Motor neuron (in vitro differentiated cells): Measurements from ENCODE around the gene TSPAN18. TPM values are rescaled to one million over a fixed set of nuclear protein-coding genes. Genes with fewer than 3 reads are reported as not detected.

Source experiments
- ATAC-seq, 8 experiments: fragments of 200-7000 bp; cut with Tn5 transposase; replicated peaks in 6 of 8; 2 replicates each; pipeline ENCODE4 v1.8.0; 2021; ENCODE audit warnings: mild to moderate bottlenecking in 8 of 8, moderate library complexity in 8 of 8
- H3K27ac ChIP-seq, 2 donors: fragments of 250-450 bp; sonication (Bioruptor Pico); 2 replicates each; pipeline ENCODE4 v1.9.0; 2021; ENCODE audit warnings: antibody characterized with exemption in 2 of 2, mild to moderate bottlenecking in 2 of 2, moderate library complexity in 1 of 2
- H3K4me1 ChIP-seq, 2 donors: fragments of 250-450 bp; sonication (Bioruptor Pico); replicated peaks in 1 of 2; 2 replicates each; pipeline ENCODE4 v1.6.1; 2021; ENCODE audit warnings: antibody characterized with exemption in 2 of 2, mild to moderate bottlenecking in 2 of 2, moderate library complexity in 1 of 2
- H3K4me3 ChIP-seq, 5 donors: fragments of 250-450 bp; sonication (Bioruptor Pico); 2 replicates each; pipeline ENCODE4 v1.9.0; 2021; ENCODE audit warnings: antibody characterized with exemption in 5 of 5, mild to moderate bottlenecking in 5 of 5, moderate library complexity in 4 of 5
- WGBS, 10 experiments: fragments of 450-650 bp; shearing (Covaris generic); methylation state at CpG; one replicate each; pipeline ENCODE4 v1.0.0; 2022; 5-methylcytosine and 5-hydroxymethylcytosine counted together
- in situ Hi-C, 9 experiments: fragments of 400-800 bp; cut with MboI; loops; one replicate each; pipeline ENCODE4 v1.15.0; 2021; ENCODE audit warnings: low sequenced_read_pairs in 9 of 9, low pct_unique_long_range_greater_than_20kb in 2 of 9; ENCODE audit not compliant: unreplicated experiment in 9 of 9
- total RNA-seq, 8 experiments: library from RNA; unstranded; fragments of 300-600 nt; gene quantifications; 2 replicates each; pipeline versions ENCODE4 v1.2.3 to v1.2.4, GENCODE V29; 2022

TSPAN18 gene
- total RNA-seq, 8 experiments from 2014 or later, result 17.4 to 128 (median 30.2) TPM

DNA sequence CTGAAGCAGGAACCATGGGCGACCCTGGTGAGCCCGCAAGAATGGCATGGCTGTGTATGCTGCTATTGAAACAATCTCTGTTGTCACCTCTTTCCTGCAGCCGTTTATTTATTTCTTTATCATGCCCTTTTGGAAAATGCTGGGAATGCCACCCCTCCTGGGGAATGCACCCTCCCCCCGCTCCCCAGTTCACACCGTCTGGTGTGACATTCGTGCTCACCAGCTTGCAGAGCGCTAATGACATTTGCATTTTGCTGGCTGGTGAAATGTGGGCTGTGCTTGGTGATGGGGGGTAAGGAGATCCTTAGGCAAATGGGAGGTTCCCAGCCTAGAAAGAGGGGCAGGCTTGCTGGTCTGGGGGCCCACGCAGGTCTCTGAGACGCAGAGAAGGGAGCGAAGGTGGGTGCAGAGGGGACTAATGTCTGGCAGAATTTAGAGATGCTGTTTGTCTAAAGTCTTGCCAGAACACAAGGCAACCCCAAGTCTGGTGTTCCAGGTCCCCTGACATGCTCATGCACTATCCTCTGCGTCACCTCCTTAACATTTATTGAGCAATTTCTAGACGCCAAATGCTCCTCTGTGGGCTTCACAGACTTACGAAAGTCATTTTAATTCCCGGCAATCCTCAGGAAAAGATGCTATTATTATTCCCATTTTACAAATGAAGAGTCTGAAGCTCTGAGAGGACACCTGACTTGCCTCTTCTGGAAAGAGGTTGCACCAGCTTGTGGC, 132.2 kb downstream of the TSPAN18 start:
- H3K27ac ChIP-seq, result no peak overlapping the region
- 29 to 96% (median 81%) methylated on average over 1 to 8 of the region's 14 CpGs; no CpG with 5 or more reads in 2 of the 10 experiments for WGBS, 10 experiments
- in situ Hi-C loops, result no loop called here
- ATAC-seq, result peak in 2 of 8 experiments; percentile 13 to 36
- H3K4me1 ChIP-seq, result peaks cover 33 to 38% of the 10 kb centered on the region in 2 donors
- no peak overlapping the region for H3K4me3 ChIP-seq

DNA sequence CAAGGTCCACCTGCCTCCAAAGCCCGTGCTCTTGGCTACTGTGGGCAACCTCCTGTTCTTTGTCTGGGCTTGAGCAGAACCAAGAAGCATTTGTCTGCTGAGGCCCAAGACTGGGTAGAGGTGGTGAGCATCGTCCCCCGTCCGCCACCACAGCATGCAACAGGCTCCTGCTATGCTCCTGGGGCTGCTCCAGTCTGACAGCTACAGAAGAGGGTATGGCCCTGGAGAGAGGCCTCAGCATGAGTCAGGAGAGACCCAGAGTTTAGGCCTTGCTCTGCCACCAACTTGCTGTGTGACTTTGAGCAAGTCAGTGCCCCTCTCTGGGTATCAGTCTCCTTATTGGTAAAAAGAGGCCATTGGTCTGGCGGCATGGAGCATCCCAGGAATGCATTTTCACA, 132.8 kb downstream of the TSPAN18 start:
- Histone ChIP-seq H3K4me1 (peaks cover 27 to 33% of the 10 kb centered on the region in 2 donors), H3K27ac (no peak overlapping the region), H3K4me3 (no peak overlapping the region)
- 90 to 100% (median 100%) methylated on average over 1 to 4 of the region's 5 CpGs; no CpG with 5 or more reads in 5 of the 10 experiments for WGBS, 10 experiments
- in situ Hi-C loops, result no loop called here
- no peak for ATAC-seq

DNA sequence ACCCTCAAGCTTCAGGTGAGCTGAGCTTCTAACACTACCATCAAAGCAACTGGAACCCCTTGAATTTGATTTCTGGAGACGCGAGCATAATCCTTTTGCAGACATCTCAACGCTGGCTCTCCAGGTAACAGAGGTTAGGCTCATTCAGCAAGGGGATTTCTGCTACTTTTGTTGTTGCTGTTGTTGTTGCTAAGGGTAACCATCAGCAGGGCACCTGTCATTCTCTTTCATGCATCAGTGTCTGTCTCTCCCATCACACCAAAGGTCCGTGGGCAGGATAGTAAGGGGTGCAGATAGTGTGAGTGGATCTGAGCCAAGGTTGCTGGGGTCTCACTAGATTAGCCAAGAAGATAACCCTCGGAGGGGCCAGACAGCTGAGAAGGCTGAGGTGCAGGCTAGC, 133.6 kb downstream of the TSPAN18 start:
- no peak for ATAC-seq
- Histone ChIP-seq H3K4me1 (peaks cover 25 to 36% of the 10 kb centered on the region in 2 donors), H3K4me3 (no peak overlapping the region), H3K27ac (no peak overlapping the region)
- in situ Hi-C loops, result no loop called here
- WGBS, 10 experiments, result 90 to 100% (median 100%) methylated on average over 1 to 4 of the region's 5 CpGs; no CpG with 5 or more reads in 5 of the 10 experiments

DNA sequence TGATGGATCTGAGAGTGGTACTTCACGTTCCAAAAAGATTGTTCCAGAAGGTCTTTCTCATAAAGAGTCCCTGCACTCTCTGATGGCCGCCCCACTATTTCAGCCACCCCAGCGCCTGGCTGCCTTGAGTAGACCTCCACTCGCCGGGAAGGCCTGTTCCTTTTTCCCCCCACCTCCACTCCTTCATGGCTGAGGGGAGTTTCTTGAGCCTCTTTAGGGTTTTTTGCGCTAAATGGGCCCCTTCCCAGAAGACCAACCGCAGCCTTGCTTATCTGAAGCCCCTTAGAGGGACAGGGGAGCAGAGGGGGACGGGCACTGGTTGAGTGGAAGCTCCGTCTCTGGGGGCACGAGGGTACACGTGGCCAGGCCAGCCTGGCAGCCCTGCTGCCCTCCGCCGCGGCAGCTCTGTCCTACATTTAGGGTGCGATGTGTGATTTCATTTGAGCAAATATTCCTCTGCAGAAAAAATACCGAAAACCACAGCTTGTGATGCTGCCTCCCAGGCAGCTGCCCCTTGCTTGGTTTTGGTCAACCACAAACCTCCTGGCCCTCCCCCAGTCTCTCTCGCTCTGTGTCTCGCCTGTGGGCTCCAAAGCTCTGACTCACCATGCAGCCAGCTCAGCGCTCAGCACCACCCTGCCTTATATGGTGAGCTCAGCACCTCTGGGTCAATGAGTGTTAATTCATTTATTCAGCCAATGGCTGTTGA, 135.2 kb downstream of the TSPAN18 start:
- WGBS, 10 experiments, result 10 to 100% (median 90%) methylated on average over 1 to 6 of the region's 19 CpGs; no CpG with 5 or more reads in 5 of the 10 experiments
- H3K27ac ChIP-seq, result peak overlapping the region; percentile 69 to 73
- H3K4me1 ChIP-seq, result peaks cover 25 to 44% of the 10 kb centered on the region in 2 donors
- in situ Hi-C loops, result no loop called here
- peak; percentile 98 to 99 (median 99) for ATAC-seq
- H3K4me3 ChIP-seq, result no peak overlapping the region

DNA sequence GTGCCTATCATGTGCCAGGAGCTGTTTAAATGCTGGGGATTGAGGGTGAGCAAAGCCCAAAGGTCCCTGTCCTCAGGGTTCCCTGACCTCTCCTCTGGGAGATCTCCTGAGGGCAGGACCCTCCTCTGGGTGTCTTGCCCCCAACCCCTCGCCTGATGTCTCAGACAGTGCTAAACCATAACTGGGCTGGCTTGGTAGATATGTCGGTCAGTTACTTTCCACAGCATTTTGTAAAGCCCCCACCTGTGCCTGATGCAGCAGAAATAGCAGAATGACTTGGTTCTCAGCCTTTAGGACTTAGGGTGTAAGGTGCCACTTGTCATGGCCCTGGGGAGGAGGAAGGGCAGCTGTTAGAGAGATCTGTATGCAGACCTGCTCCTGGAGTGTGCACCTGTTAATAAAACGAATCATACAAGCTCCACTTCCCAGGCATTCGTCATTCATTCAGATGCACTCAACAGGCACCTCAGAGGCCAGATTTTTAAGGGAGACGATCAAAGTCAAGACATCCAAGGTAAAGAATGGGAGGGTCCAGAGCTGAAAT, 135.9 kb downstream of the TSPAN18 start:
- Histone ChIP-seq H3K4me3 (no peak overlapping the region), H3K27ac (peak overlapping the region; percentile 27 to 69), H3K4me1 (peaks cover 25 to 40% of the 10 kb centered on the region in 2 donors)
- in situ Hi-C loops, result no loop called here
- no peak for ATAC-seq
- 71 to 100% (median 87%) methylated on average over 1 to 5 of the region's 5 CpGs; no CpG with 5 or more reads in 4 of the 10 experiments for WGBS, 10 experiments

DNA sequence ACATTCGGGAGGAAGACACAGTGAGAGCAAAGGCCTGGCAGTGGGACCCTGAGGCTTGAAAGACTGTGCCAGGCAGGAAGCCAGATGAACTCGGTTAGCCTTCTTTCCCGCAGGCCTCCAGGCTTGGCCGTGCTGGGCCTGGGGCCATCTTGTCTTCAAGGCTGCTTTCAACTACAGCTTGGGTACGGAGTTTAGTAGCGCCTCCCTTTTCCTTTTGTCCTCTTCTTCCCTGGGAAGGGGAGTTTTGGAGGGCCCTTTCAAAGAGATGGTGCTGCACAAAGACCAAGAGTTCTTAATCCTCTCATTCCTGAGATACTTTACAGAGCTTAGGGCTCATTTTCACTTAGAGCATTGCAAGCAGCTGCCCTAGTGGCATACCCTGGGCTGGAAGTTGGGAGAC, 136.5 kb downstream of the TSPAN18 start:
- Histone ChIP-seq H3K4me3 (no peak overlapping the region), H3K27ac (peak overlapping the region in 1 of 2 donors; percentile 69), H3K4me1 (peaks cover 25 to 38% of the 10 kb centered on the region in 2 donors)
- no peak for ATAC-seq
- in situ Hi-C loops, result no loop called here
- WGBS, 10 experiments, result 80 to 100% (median 98%) methylated on average over 1 to 5 of the region's 6 CpGs; no CpG with 5 or more reads in 4 of the 10 experiments

DNA sequence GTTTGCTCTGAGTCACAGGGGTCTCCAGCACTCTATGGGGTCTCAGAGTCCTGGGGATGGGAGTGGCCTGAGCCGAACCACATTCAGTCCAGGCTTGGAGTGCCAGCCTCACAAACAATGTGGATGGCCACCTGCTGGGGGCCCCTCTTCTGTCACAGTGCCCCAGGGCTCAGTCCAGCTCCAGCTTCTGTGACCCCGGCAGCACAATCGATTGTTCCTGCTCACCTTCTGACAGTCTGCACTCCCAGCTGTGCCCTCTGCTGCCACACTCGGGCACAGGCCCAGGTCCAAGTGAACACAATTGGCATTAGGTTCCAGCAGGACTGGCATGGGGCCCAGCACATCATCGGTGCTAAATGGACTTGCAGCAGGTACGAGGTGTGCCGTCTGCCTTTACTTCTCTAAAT, 139.1 kb downstream of the TSPAN18 start:
- WGBS, 10 experiments, result 50 to 100% (median 69%) methylated on average over 1 to 6 of the region's 7 CpGs; no CpG with 5 or more reads in 4 of the 10 experiments
- Histone ChIP-seq H3K4me1 (peaks cover 26 to 37% of the 10 kb centered on the region in 2 donors), H3K27ac (no peak overlapping the region)

DNA sequence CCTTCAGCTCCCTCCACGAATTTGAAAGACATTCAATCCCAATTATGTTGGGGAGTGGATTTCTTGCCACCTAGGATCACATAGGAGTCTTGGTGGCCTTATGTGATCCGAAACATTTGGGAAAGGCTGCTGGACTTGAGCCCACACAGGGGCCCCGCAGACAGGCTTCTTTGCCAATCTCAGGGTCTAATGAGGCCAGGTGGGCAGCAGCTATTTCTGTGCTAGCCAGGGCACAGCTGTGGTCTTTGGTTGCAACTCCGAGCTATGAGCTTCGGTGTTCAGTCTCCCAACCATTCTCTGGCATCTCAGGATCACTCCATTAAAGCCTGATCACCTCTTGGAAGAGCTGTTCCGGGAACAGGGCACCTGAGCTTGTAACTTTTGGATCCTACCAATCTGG, 139.5 kb downstream of the TSPAN18 start:
- Histone ChIP-seq H3K4me1 (peaks cover 26 to 37% of the 10 kb centered on the region in 2 donors), H3K4me3 (no peak overlapping the region), H3K27ac (no peak overlapping the region)
- 75 to 100% (median 100%) methylated on average over 1 to 3 of the region's 6 CpGs; no CpG with 5 or more reads in 4 of the 10 experiments for WGBS, 10 experiments
- no peak for ATAC-seq
- in situ Hi-C loops, result no loop called here

More for the DNA sequence above, 139.1 kb downstream of the TSPAN18 start:
- ATAC-seq, result no peak
- no peak overlapping the region for H3K4me3 ChIP-seq
- in situ Hi-C loops, result no loop called here

DNA sequence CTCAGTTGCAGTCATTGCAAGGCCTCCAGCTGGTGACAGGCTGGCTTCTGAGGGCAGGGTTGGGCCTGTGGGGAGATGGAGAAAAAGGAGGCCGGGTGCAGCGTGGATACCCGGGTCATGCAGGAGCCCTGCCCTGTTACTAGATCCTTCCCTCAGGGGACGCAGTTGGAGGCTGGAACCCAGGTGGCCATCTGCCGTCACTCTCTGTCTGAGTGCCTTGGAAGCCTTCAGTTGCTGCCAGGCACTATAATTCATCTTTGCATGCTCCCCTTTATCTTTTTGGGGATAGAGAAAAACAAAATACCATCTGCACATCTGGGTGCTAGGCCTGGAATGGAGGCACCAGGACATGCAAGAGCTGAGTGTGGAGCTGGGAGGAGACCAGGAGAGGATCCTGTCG, 141.3 kb downstream of the TSPAN18 start:
- peaks cover 10 to 20% of the 10 kb centered on the region in 2 donors for H3K4me1 ChIP-seq
- no peak overlapping the region for H3K4me3 ChIP-seq
- peak in 3 of 8 experiments; percentile 7 to 25 (median 11) for ATAC-seq
- in situ Hi-C loops, result no loop called here
- no peak overlapping the region for H3K27ac ChIP-seq
- 21 to 100% (median 88%) methylated on average over 1 to 4 of the region's 6 CpGs; no CpG with 5 or more reads in 4 of the 10 experiments for whole genome bisulfite sequencing, 10 experiments

DNA sequence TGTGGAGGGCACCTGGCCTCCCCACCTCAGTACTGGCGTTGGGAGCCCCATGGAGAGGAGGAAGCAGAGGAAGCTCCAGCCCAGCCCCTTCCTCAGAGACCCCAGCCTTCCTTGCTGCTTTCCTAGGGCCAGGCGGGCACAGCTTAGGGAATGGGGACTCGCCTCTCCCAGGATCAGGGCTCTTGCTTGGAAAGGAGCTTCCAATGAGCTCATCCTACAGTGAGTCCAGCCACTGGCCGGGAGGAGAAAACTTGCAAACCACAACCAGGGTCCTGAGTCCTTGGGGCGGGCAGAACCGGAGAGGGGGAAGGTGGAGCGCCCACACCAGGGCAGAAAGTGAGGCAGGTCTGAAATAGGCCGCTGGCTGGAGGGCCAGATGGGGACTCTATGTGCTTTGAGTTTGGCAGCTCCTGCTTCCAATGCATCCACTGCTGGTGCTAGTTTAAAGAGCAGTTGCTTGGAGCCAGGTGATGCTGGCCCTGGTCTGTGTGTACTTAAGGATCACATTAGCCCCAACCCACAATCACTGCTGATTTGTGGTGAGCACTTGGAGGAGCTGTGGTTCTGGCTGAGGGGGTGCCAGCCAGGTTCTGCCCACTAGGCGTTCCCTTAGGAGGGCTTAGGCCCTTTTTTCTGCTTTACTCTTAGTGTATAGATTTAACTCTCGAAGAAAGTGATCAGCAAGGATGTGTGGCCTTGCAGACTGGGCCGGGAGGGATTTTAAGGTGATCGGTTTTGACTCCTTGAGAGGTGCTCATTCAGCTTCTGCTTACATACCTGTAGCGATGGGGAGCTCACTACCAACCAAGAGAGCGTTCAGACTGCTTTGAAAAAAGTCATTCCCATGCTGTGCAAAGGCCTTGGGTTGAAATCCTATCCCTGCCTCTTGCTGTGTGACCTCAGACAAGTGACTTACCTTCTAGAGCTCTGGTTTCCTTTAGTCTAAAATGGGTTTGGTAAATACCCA, 142.0 kb downstream of the TSPAN18 start:
- H3K27ac ChIP-seq, result no peak overlapping the region
- peak in 2 of 8 experiments; percentile 8 to 19 for ATAC-seq
- no peak overlapping the region for H3K4me3 ChIP-seq
- in situ Hi-C loops, result no loop called here
- 92 to 100% (median 100%) methylated on average over 1 to 8 of the region's 14 CpGs; no CpG with 5 or more reads in 1 of the 10 experiments for WGBS, 10 experiments
- H3K4me1 ChIP-seq, result peaks cover 15 to 26% of the 10 kb centered on the region in 2 donors

DNA sequence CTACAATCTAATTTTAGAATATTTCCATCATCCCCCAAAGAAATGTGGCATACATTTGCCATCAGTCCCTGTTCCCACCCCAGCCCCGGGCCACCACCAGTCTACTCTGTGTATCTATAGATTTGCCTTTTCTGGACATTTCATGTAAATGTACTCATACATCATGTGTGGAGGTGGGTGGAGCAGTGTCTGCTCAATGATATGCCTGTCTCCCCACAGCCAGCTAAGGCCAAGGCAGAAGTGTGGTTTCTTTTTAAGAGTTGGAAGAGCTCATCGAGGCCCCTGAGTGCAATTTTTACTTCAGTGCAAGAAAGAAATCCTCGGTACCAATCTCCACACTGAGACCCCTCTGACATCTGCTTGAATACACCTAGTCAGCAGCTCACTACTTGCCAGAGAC, 143.4 kb downstream of the TSPAN18 start:
- Histone ChIP-seq H3K4me1 (peaks cover 17 to 28% of the 10 kb centered on the region in 2 donors), H3K27ac (peak overlapping the region in 1 of 2 donors; percentile 19), H3K4me3 (no peak overlapping the region)
- 0 to 60% (median 40%) methylated on average over 1 to 3 of the region's 3 CpGs; no CpG with 5 or more reads in 3 of the 10 experiments for WGBS, 10 experiments
- peak; percentile 33 to 93 (median 69) for ATAC-seq
- in situ Hi-C loops, result no loop called here

DNA sequence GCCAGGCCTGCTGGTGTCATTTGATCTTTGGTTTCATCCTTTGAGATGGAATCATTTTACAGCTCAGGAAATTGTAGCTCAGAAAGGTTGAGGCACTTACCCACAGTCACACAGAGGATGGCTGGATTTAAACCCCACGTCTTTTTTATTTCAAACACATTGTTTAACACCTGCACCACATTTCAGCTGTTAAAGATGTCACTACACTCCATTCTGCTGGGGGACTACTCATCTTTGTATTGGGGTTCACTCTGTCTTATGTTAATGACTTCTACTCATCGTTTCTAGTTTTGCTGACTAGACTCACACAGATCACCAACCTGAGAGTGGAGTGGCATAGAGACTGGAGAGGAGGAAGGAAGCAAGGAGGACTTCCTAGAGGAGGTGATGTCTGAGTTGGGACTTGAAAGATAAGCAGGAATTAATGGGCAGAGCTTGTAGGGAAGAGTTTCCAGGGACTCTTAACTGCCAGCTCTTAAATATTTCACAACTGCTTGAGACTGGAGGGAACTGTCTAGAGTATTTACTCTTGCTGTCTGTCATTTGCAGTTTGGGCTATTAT, 143.9 kb downstream of the TSPAN18 start:
- in situ Hi-C loops, result no loop called here
- H3K4me1 ChIP-seq, result peaks cover 17 to 23% of the 10 kb centered on the region in 2 donors
- no peak overlapping the region for H3K4me3 ChIP-seq
- WGBS, 10 experiments, result 60 to 100% (median 80%) methylated on average over 1 of the region's 2 CpGs; no CpG with 5 or more reads in 3 of the 10 experiments
- peak overlapping the region in 1 of 2 donors; percentile 19 for H3K27ac ChIP-seq
- peak in 1 of 8 experiments; percentile 9 for ATAC-seq
